Glomerular visceral epithelial cell (primary cell): ENCODE measurements around the gene NFASC.
A peak's percentile ranks its signal among the peaks of the same experiment; 100 is the strongest.

Source experiments
- DNase-seq: peaks from one replicate; pipeline ENCODE4 v3.0.0-alpha.2; 2016; ENCODE audit errors: extremely low spot score

NFASC gene

GRCh38 chr1:204870160-204870912 is at the start of gene NFASC:
Gene NFASC, plus strand, starts transcription at chr1:204870862. Its CDS starts 73,454 bp downstream, at chr1:204944316.
- no peak for DNase-seq

- no peak for DNase-seq
Observed at GRCh38 chr1:204821476-204821875, 49.2 kb upstream of the NFASC start.

GRCh38 chr1:204821924-204822323 is 48.7 kb upstream of the NFASC start:
- no peak for DNase-seq

GRCh38 chr1:204826970-204827369 is 43.7 kb upstream of the NFASC start:
- DNase-seq = no peak

- no peak for DNase-seq
Observed at GRCh38 chr1:204828352-204828850, 42.3 kb upstream of the NFASC start.

- DNase-seq = no peak
Observed at GRCh38 chr1:204829133-204829825, 41.4 kb upstream of the NFASC start.

- DNase-seq = no peak
Observed at GRCh38 chr1:204830747-204831146, 39.9 kb upstream of the NFASC start.

- no peak for DNase-seq
Observed at GRCh38 chr1:204831186-204831585, 39.5 kb upstream of the NFASC start.

- no peak for DNase-seq
Observed at GRCh38 chr1:204834336-204834735, 36.3 kb upstream of the NFASC start.

- no peak for DNase-seq
Observed at GRCh38 chr1:204834752-204835151, 35.9 kb upstream of the NFASC start.

- no peak for DNase-seq
Observed at GRCh38 chr1:204835737-204836136, 34.9 kb upstream of the NFASC start.

- DNase-seq = no peak
Observed at GRCh38 chr1:204836856-204837255, 33.8 kb upstream of the NFASC start.

- DNase-seq = peak; percentile 51
Observed at GRCh38 chr1:204837440-204838084, 33.1 kb upstream of the NFASC start.

GRCh38 chr1:204841316-204841715 is 29.3 kb upstream of the NFASC start:
- DNase-seq = no peak

- DNase-seq = no peak
Observed at GRCh38 chr1:204841798-204842197, 28.9 kb upstream of the NFASC start.

GRCh38 chr1:204842369-204842768 is 28.3 kb upstream of the NFASC start:
- no peak for DNase-seq

GRCh38 chr1:204842892-204843291 is 27.8 kb upstream of the NFASC start:
- no peak for DNase-seq

- no peak for DNase-seq
Observed at GRCh38 chr1:204846546-204846945, 24.1 kb upstream of the NFASC start.

GRCh38 chr1:204848579-204848978 is 22.1 kb upstream of the NFASC start:
- no peak for DNase-seq

- no peak for DNase-seq
Observed at GRCh38 chr1:204852854-204853253, 17.8 kb upstream of the NFASC start.

GRCh38 chr1:204853436-204853835 is 17.2 kb upstream of the NFASC start:
- DNase-seq = no peak

GRCh38 chr1:204854286-204854685 is 16.4 kb upstream of the NFASC start:
- no peak for DNase-seq

GRCh38 chr1:204858363-204858821 is 12.3 kb upstream of the NFASC start:
- DNase-seq = no peak
